GM06990 (cell line): Measurements from ENCODE around the gene SLC23A2.

Source experiments
- DNase-seq: peaks from one replicate; pipeline ENCODE4 v3.0.0-alpha.2; 2011; ENCODE audit not compliant: insufficient read length; ENCODE audit errors: extremely low read depth
- H3K27me3 ChIP-seq: replicated peaks from 2 replicates; pipeline ENCODE4 v1.6.0; 2011; ENCODE audit warnings: low read length; ENCODE audit not compliant: control insufficient read depth, insufficient read depth
- H3K36me3 ChIP-seq: 2 replicates; pipeline ENCODE4 v1.5.1; 2011; ENCODE audit warnings: low read length; ENCODE audit not compliant: control insufficient read depth, insufficient read depth
- H3K4me3 ChIP-seq: replicated peaks from 2 replicates; pipeline ENCODE4 v1.5.1; 2011; ENCODE audit warnings: low read depth, mild to moderate bottlenecking, control low read depth, low read length
- CTCF ChIP-seq: IDR thresholded peaks from 2 replicates; pipeline ENCODE4 v1.5.1; 2011; ENCODE audit warnings: low read length, control low read depth, mild to moderate bottlenecking, inconsistent platforms; ENCODE audit not compliant: insufficient read depth, poor library complexity, severe bottlenecking

SLC23A2 gene

GRCh38 chr20:4989570-4989969 lies 11.7 kb downstream of the SLC23A2 start:
- TF ChIP-seq CTCF = no peak
- Histone ChIP-seq H3K36me3 (no peaks in the 10 kb centered on the region), H3K27me3 (no peaks in the 10 kb centered on the region), H3K4me3 (no peak overlapping the region)
- DNase-seq = peak; percentile 40

- Histone ChIP-seq H3K27me3 (no peaks in the 10 kb centered on the region), H3K36me3 (no peaks in the 10 kb centered on the region), H3K4me3 (peak overlapping the region; percentile 20; the same call in 1 of the 2 replicates)
- TF ChIP-seq CTCF = no peak
- DNase-seq = no peak
Observed at GRCh38 chr20:4987130-4987529, 14.2 kb downstream of the SLC23A2 start.

- peak; percentile 50 for DNase-seq
- TF ChIP-seq CTCF = no peak
- H3K36me3 ChIP-seq = no peaks in the 10 kb centered on the region
- H3K4me3 ChIP-seq = no peak overlapping the region
- no peaks in the 10 kb centered on the region for H3K27me3 ChIP-seq
Observed at GRCh38 chr20:4985658-4986057, 15.7 kb downstream of the SLC23A2 start.

- no peak for DNase-seq
- no peak for TF ChIP-seq CTCF
- H3K27me3 ChIP-seq = no peaks in the 10 kb centered on the region
- no peaks in the 10 kb centered on the region for H3K36me3 ChIP-seq
- no peak overlapping the region for H3K4me3 ChIP-seq
Observed at GRCh38 chr20:4982281-4982680, 19.0 kb downstream of the SLC23A2 start.

GRCh38 chr20:4979841-4980410 lies 21.4 kb downstream of the SLC23A2 start:
- Histone ChIP-seq H3K36me3 (no peaks in the 10 kb centered on the region), H3K27me3 (no peaks in the 10 kb centered on the region), H3K4me3 (no peak overlapping the region)
- TF ChIP-seq CTCF = no peak
- no peak for DNase-seq
